Measurements from ENCODE around the gene PET117.
A peak's percentile ranks its signal among the peaks of the same experiment; 100 is the strongest.
"Not testable (repeated sequence)": the region's sequence is repeated elsewhere in the genome, so short reads cannot be mapped to it uniquely, and the experiment has no call there.

The PET117 gene
- 0 to 1.7 (median 0.50) reads per million in 18 experiments for total RNA-seq

GRCh38 chr20:18137412-18138265, at the start of gene PET117, which contains the start of gene KAT14:
PET117 (plus strand) TSS chr20:18137863; CDS start chr20:18137956, 93 bp downstream.
KAT14 (plus strand) TSS chr20:18137863; CDS start chr20:18142661, 4,798 bp downstream.
- DNase-seq: peak; percentile 91 to 92

GRCh38 chr20:18088298-18088697, 49.4 kb upstream of the PET117 start:
- DNase-seq: not testable (repeated sequence)

GRCh38 chr20:18088841-18089240, 48.8 kb upstream of the PET117 start:
- not testable (repeated sequence) for DNase-seq

GRCh38 chr20:18090044-18090443, 47.6 kb upstream of the PET117 start:
- no peak for DNase-seq

- DNase-seq: no peak
These were observed 47.2 kb upstream of the PET117 start for GRCh38 chr20:18090477-18090876.

- no peak for DNase-seq
These were observed 46.0 kb upstream of the PET117 start for GRCh38 chr20:18091623-18092022.

GRCh38 chr20:18092890-18093289, 44.8 kb upstream of the PET117 start:
- DNase-seq: no peak

GRCh38 chr20:18093388-18093787, 44.3 kb upstream of the PET117 start:
- no peak for DNase-seq

GRCh38 chr20:18094191-18094590, 43.5 kb upstream of the PET117 start:
- no peak for DNase-seq

- not testable (repeated sequence) for DNase-seq
These were observed 37.1 kb upstream of the PET117 start for GRCh38 chr20:18100569-18100968.

GRCh38 chr20:18101125-18101810, 36.4 kb upstream of the PET117 start:
- no peak for DNase-seq

GRCh38 chr20:18103497-18103896, 34.2 kb upstream of the PET117 start:
- no peak for DNase-seq

GRCh38 chr20:18108326-18108725, 29.3 kb upstream of the PET117 start:
- DNase-seq: no peak

GRCh38 chr20:18128574-18128973, 9.1 kb upstream of the PET117 start:
- DNase-seq: not testable (repeated sequence)

GRCh38 chr20:18132663-18133062, 5.0 kb upstream of the PET117 start:
- no peak for DNase-seq

GRCh38 chr20:18133962-18134361, 3.7 kb upstream of the PET117 start:
- no peak for DNase-seq

GRCh38 chr20:18138266-18138582, 561 bp downstream of the PET117 start:
- DNase-seq: no peak

- no peak for DNase-seq
These were observed 1.2 kb downstream of the PET117 start for GRCh38 chr20:18138639-18139583.

GRCh38 chr20:18139832-18140231, 2.2 kb downstream of the PET117 start:
- no peak for DNase-seq

GRCh38 chr20:18144541-18145099, 7.0 kb downstream of the PET117 start:
- DNase-seq: no peak

- no peak for DNase-seq
These were observed 16.7 kb downstream of the PET117 start for GRCh38 chr20:18154342-18154741.

GRCh38 chr20:18156045-18156444, 18.4 kb downstream of the PET117 start:
- DNase-seq: no peak
